ENCODE data around the gene ATP8A2. TPM values are rescaled to one million over a fixed set of nuclear protein-coding genes. Genes with fewer than 3 reads are reported as not detected.
A peak's percentile ranks its signal among the peaks of the same experiment; 100 is the strongest.
"Not testable (repeated sequence)": the region's sequence is repeated elsewhere in the genome, so short reads cannot be mapped to it uniquely, and the experiment has no call there.

The ATP8A2 gene
- total RNA-seq, 1 experiment from 2014 or later: not detected

- H3K4me3 ChIP-seq, H3K9me3 ChIP-seq, H3K27me3 ChIP-seq, H3K36me3 ChIP-seq, DNase-seq: not testable (repeated sequence)
Measured at GRCh38 chr13:25790137-25790536, 418.4 kb downstream of the ATP8A2 start.

GRCh38 chr13:25795277-25795676 is 423.5 kb downstream of the ATP8A2 start:
- DNase-seq: no peak
- Histone ChIP-seq H3K36me3 (no peaks in the 10 kb centered on the region), H3K9me3 (no peaks in the 10 kb centered on the region), H3K4me3 (no peak overlapping the region), H3K27me3 (no peaks in the 10 kb centered on the region)

- Histone ChIP-seq H3K4me3 (no peak overlapping the region), H3K9me3 (no peaks in the 10 kb centered on the region), H3K36me3 (no peaks in the 10 kb centered on the region), H3K27me3 (no peaks in the 10 kb centered on the region)
- DNase-seq: no peak
Measured at GRCh38 chr13:25796474-25796873, 424.7 kb downstream of the ATP8A2 start.

GRCh38 chr13:25798998-25799397 is 427.2 kb downstream of the ATP8A2 start:
- no peak for DNase-seq
- no peaks in the 10 kb centered on the region for H3K36me3 ChIP-seq
- H3K4me3 ChIP-seq: no peak overlapping the region
- H3K9me3 ChIP-seq: no peaks in the 10 kb centered on the region
- H3K27me3 ChIP-seq: no peaks in the 10 kb centered on the region

- no peaks in the 10 kb centered on the region for H3K27me3 ChIP-seq
- DNase-seq: no peak
Measured at GRCh38 chr13:25800523-25800922, 428.7 kb downstream of the ATP8A2 start.

GRCh38 chr13:25802579-25802978 is 430.8 kb downstream of the ATP8A2 start:
- Histone ChIP-seq H3K36me3 (no peaks in the 10 kb centered on the region), H3K9me3 (no peaks in the 10 kb centered on the region), H3K4me3 (no peak overlapping the region), H3K27me3 (no peaks in the 10 kb centered on the region)
- DNase-seq: no peak

More at GRCh38 chr13:25800523-25800922, 428.7 kb downstream of the ATP8A2 start:
- no peak overlapping the region for H3K4me3 ChIP-seq
- H3K9me3 ChIP-seq: no peaks in the 10 kb centered on the region
- H3K36me3 ChIP-seq: no peaks in the 10 kb centered on the region

GRCh38 chr13:25803641-25804040 is 431.9 kb downstream of the ATP8A2 start:
- Histone ChIP-seq H3K4me3 (no peak overlapping the region), H3K36me3 (no peaks in the 10 kb centered on the region), H3K9me3 (no peaks in the 10 kb centered on the region), H3K27me3 (no peaks in the 10 kb centered on the region)
- no peak for DNase-seq

- H3K9me3 ChIP-seq: no peaks in the 10 kb centered on the region
- DNase-seq: no peak
- no peak overlapping the region for H3K4me3 ChIP-seq
- no peaks in the 10 kb centered on the region for H3K36me3 ChIP-seq
- no peaks in the 10 kb centered on the region for H3K27me3 ChIP-seq
Measured at GRCh38 chr13:25806264-25806974, 434.6 kb downstream of the ATP8A2 start.

GRCh38 chr13:25807562-25807961 is 435.8 kb downstream of the ATP8A2 start:
- no peak overlapping the region for H3K4me3 ChIP-seq
- no peaks in the 10 kb centered on the region for H3K36me3 ChIP-seq
- H3K27me3 ChIP-seq: no peaks in the 10 kb centered on the region
- no peaks in the 10 kb centered on the region for H3K9me3 ChIP-seq
- no peak for DNase-seq

GRCh38 chr13:25811506-25811905 is 439.7 kb downstream of the ATP8A2 start:
- Histone ChIP-seq H3K27me3 (no peaks in the 10 kb centered on the region), H3K4me3 (no peak overlapping the region), H3K36me3 (no peaks in the 10 kb centered on the region), H3K9me3 (no peaks in the 10 kb centered on the region)
- DNase-seq: no peak

- no peaks in the 10 kb centered on the region for H3K36me3 ChIP-seq
- no peak for DNase-seq
- no peak overlapping the region for H3K4me3 ChIP-seq
- H3K9me3 ChIP-seq: no peaks in the 10 kb centered on the region
- H3K27me3 ChIP-seq: no peaks in the 10 kb centered on the region
Measured at GRCh38 chr13:25816239-25816638, 444.5 kb downstream of the ATP8A2 start.

GRCh38 chr13:25819856-25820530 is 448.2 kb downstream of the ATP8A2 start:
- no peaks in the 10 kb centered on the region for H3K9me3 ChIP-seq
- peak; percentile 89 for DNase-seq
- no peaks in the 10 kb centered on the region for H3K27me3 ChIP-seq
- H3K36me3 ChIP-seq: no peaks in the 10 kb centered on the region
- no peak overlapping the region for H3K4me3 ChIP-seq

- Histone ChIP-seq H3K4me3 (no peak overlapping the region), H3K27me3 (no peaks in the 10 kb centered on the region), H3K9me3 (no peaks in the 10 kb centered on the region), H3K36me3 (no peaks in the 10 kb centered on the region)
- no peak for DNase-seq
Measured at GRCh38 chr13:25821776-25822175, 450.0 kb downstream of the ATP8A2 start.

- not testable (repeated sequence) for DNase-seq, H3K36me3 ChIP-seq, H3K27me3 ChIP-seq, H3K9me3 ChIP-seq, H3K4me3 ChIP-seq
Measured at GRCh38 chr13:25827221-25827620, 455.4 kb downstream of the ATP8A2 start.

GRCh38 chr13:25827831-25828465 is 456.2 kb downstream of the ATP8A2 start:
- H3K9me3 ChIP-seq: no peaks in the 10 kb centered on the region
- no peaks in the 10 kb centered on the region for H3K27me3 ChIP-seq
- DNase-seq: no peak
- no peaks in the 10 kb centered on the region for H3K36me3 ChIP-seq
- no peak overlapping the region for H3K4me3 ChIP-seq

GRCh38 chr13:25833761-25834160 is 462.0 kb downstream of the ATP8A2 start:
- no peak overlapping the region for H3K4me3 ChIP-seq
- no peak for DNase-seq
- no peaks in the 10 kb centered on the region for H3K36me3 ChIP-seq
- no peaks in the 10 kb centered on the region for H3K9me3 ChIP-seq
- no peaks in the 10 kb centered on the region for H3K27me3 ChIP-seq

- no peaks in the 10 kb centered on the region for H3K27me3 ChIP-seq
Measured at GRCh38 chr13:25836574-25837336, 465.0 kb downstream of the ATP8A2 start.

More at GRCh38 chr13:25836574-25837336, 465.0 kb downstream of the ATP8A2 start:
- H3K36me3 ChIP-seq: no peaks in the 10 kb centered on the region
- no peaks in the 10 kb centered on the region; the same call in 1 of the 2 replicates for H3K9me3 ChIP-seq
- no peak for DNase-seq
- no peak overlapping the region for H3K4me3 ChIP-seq

Data from MG63 (cell line).